DND-41 (cell line): ENCODE results near the gene KCNMA1.

Experiments used
- EZH2 ChIP-seq: IDR thresholded peaks from 3 replicates; pipeline ENCODE4 v1.6.1; 2012; ENCODE audit warnings: borderline replicate concordance, low read depth, mild to moderate bottlenecking, moderate library complexity, low read length, inconsistent platforms; ENCODE audit not compliant: severe bottlenecking
- TF ChIP-seq, protein P1 (sequence below): IDR thresholded peaks from 2 replicates; pipeline ENCODE4 v1.5.1; 2012; ENCODE audit warnings: borderline replicate concordance, low read length, moderate library complexity, mild to moderate bottlenecking; ENCODE audit not compliant: poor library complexity, severe bottlenecking; ENCODE audit errors: extremely low read depth

DNA sequence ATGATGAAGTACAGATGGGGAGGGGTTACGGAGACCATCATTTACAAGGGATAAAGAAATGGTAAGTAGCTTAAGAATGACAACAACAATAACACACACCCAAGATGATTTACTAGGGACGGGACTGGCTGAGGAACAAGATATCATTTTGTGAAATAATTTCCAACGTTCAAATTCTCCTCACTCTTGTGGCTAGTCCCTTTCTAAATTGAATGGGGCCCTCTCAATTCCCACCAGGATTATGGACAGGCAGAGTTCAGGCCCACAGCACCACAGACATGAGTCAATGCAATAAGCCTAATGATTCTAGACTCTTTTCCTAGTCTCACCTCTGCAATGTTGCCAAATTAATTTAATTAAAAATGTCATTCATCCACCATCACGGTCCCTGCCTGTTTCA is 448.1 kb downstream of the KCNMA1 start:
- TF ChIP-seq, protein P1, sequence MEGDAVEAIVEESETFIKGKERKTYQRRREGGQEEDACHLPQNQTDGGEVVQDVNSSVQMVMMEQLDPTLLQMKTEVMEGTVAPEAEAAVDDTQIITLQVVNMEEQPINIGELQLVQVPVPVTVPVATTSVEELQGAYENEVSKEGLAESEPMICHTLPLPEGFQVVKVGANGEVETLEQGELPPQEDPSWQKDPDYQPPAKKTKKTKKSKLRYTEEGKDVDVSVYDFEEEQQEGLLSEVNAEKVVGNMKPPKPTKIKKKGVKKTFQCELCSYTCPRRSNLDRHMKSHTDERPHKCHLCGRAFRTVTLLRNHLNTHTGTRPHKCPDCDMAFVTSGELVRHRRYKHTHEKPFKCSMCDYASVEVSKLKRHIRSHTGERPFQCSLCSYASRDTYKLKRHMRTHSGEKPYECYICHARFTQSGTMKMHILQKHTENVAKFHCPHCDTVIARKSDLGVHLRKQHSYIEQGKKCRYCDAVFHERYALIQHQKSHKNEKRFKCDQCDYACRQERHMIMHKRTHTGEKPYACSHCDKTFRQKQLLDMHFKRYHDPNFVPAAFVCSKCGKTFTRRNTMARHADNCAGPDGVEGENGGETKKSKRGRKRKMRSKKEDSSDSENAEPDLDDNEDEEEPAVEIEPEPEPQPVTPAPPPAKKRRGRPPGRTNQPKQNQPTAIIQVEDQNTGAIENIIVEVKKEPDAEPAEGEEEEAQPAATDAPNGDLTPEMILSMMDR: no peak
- TF ChIP-seq EZH2: no peak
